Measurements from ENCODE around the gene CD83.

GRCh38 chr6:14174996-14175395 lies 57.4 kb downstream of the CD83 start:
- TF ChIP-seq, protein P1, sequence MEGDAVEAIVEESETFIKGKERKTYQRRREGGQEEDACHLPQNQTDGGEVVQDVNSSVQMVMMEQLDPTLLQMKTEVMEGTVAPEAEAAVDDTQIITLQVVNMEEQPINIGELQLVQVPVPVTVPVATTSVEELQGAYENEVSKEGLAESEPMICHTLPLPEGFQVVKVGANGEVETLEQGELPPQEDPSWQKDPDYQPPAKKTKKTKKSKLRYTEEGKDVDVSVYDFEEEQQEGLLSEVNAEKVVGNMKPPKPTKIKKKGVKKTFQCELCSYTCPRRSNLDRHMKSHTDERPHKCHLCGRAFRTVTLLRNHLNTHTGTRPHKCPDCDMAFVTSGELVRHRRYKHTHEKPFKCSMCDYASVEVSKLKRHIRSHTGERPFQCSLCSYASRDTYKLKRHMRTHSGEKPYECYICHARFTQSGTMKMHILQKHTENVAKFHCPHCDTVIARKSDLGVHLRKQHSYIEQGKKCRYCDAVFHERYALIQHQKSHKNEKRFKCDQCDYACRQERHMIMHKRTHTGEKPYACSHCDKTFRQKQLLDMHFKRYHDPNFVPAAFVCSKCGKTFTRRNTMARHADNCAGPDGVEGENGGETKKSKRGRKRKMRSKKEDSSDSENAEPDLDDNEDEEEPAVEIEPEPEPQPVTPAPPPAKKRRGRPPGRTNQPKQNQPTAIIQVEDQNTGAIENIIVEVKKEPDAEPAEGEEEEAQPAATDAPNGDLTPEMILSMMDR (IDR thresholded peaks at IDR 0.05): no peak
- TF ChIP-seq POLR2A (IDR thresholded peaks at IDR 0.05): no peak
